Mammary epithelial cell (primary cell): ENCODE data around the gene SEMA6A.

ENCODE experiments used
- EZH2 ChIP-seq: IDR thresholded peaks from 2 replicates; pipeline ENCODE4 v1.6.1; 2012; ENCODE audit warnings: low read length, inconsistent platforms, borderline replicate concordance
- TF ChIP-seq, protein P1 (sequence below), 2 donors: IDR thresholded peaks in 1 of 2; conservative IDR thresholded peaks in 1 of 2; 2 replicates each; pipeline ENCODE4 v1.5.1; 2011 to 2012; ENCODE audit warnings: inconsistent platforms in 2 of 2, low read length in 2 of 2, mild to moderate bottlenecking in 2 of 2, control low read depth in 1 of 2, low read depth in 1 of 2; ENCODE audit not compliant: insufficient read depth in 1 of 2; ENCODE audit errors: extremely low read depth in 1 of 2

DNA sequence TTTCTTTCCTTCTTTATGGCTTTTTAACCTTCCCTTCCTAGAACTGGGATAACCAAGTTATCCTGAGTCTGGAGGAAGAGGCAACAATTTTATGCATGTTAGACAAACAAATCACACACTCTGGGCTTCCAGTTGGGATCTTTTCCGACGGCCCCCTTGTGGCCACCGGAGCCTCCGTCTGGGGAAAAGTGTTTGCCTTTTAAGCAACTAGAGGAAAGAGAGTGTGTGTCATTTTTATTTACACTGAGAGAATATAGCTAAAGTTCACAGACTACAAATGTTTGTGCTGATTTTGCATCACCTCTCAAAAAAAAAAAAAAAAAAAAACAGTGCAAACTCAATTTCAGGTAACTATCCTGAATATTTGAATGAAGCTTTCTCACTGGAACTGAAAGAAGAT lies 126.2 kb downstream of the SEMA6A start:
- TF ChIP-seq, protein P1, sequence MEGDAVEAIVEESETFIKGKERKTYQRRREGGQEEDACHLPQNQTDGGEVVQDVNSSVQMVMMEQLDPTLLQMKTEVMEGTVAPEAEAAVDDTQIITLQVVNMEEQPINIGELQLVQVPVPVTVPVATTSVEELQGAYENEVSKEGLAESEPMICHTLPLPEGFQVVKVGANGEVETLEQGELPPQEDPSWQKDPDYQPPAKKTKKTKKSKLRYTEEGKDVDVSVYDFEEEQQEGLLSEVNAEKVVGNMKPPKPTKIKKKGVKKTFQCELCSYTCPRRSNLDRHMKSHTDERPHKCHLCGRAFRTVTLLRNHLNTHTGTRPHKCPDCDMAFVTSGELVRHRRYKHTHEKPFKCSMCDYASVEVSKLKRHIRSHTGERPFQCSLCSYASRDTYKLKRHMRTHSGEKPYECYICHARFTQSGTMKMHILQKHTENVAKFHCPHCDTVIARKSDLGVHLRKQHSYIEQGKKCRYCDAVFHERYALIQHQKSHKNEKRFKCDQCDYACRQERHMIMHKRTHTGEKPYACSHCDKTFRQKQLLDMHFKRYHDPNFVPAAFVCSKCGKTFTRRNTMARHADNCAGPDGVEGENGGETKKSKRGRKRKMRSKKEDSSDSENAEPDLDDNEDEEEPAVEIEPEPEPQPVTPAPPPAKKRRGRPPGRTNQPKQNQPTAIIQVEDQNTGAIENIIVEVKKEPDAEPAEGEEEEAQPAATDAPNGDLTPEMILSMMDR (conservative IDR thresholded peaks at IDR 0.05 in 1 of 2, IDR thresholded peaks at IDR 0.05 in 1 of 2; ENCODE audit: extremely low read depth in 1 of 2, insufficient read depth in 1 of 2, low read depth in 1 of 2, low read length in 2 of 2): no peak
- TF ChIP-seq EZH2: no peak
